Tibial artery (tissue), 4 donors: ENCODE results near the gene SV2A.

Experiments used
- DNase-seq, 2 donors: peaks; one replicate each; pipeline ENCODE4 v3.0.0-alpha.2; 2019
- H3K27ac ChIP-seq, 2 donors: fragments of 200-600 bp; sonication (generic) in 1 of 2; 1 replicate in 1 of 2; 2 replicates in 1 of 2; pipeline ENCODE4 v1.5.1; 2018 to 2019; ENCODE audit warnings: mild to moderate bottlenecking in 1 of 2
- H3K27me3 ChIP-seq, 2 donors: fragments of 200-600 bp; sonication (generic) in 1 of 2; one replicate each; pipeline versions ENCODE4 v1.5.1 to v1.6.0; 2016 to 2019
- H3K36me3 ChIP-seq, 3 donors: fragments of 200-600 bp; sonication (generic) in 2 of 3; one replicate each; pipeline ENCODE4 v1.5.1; 2016 to 2019; ENCODE audit warnings: mild to moderate bottlenecking in 2 of 3
- H3K4me1 ChIP-seq, 4 donors: fragments of 200-600 bp; sonication (generic) in 2 of 4; 1 replicate in 3 of 4; 2 replicates in 1 of 4; pipeline ENCODE4 v1.5.1; 2016 to 2019
- H3K4me3 ChIP-seq, 2 donors: fragments of 200-600 bp; sonication (generic) in 1 of 2; 1 replicate in 1 of 2; 2 replicates in 1 of 2; pipeline ENCODE4 v1.5.1; 2018 to 2019; ENCODE audit warnings: mild to moderate bottlenecking in 2 of 2
- H3K9me3 ChIP-seq, 3 donors: fragments of 200-600 bp; sonication (generic) in 1 of 3; one replicate each; pipeline ENCODE4 v1.5.1; 2016 to 2019
- intact Hi-C: fragments of 100-400 bp; cut with DNase I; formaldehyde crosslinking; loops from one replicate; pipeline ENCODE4 v1.15.0; 2023; ENCODE audit warnings: low total_unique reads
- TF ChIP-seq, protein P1 (sequence below), 2 experiments: fragments of 200-600 bp in 1 of 2; fragments of 450-650 bp in 1 of 2; IDR thresholded peaks; one replicate each; pipeline ENCODE4 v1.5.1; 2017 to 2019; ENCODE audit warnings: antibody characterized with exemption in 2 of 2, mild to moderate bottlenecking in 1 of 2, moderate library complexity in 1 of 2

The SV2A gene

DNA sequence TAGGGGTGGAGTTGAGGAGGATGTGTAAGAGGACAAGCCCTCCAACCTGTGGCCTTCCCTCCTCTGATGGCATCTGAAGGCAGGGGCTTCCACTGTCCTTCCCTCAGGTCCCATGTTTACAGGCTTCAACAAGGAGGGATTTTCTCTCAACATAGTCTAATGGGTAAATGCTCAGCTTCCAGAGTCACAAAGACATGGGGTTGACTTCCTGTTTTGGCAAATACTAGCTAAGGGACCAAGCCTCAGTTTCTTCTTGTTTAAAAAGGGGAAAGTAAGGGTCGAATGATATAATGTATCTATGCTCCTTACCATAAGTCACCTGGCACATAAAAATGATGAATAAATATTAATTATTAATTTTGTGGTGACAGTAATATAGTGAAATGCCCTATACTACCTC, 3.1 kb downstream of the SV2A start:
- intact Hi-C loops, result no loop called here
- TF ChIP-seq, protein P1, sequence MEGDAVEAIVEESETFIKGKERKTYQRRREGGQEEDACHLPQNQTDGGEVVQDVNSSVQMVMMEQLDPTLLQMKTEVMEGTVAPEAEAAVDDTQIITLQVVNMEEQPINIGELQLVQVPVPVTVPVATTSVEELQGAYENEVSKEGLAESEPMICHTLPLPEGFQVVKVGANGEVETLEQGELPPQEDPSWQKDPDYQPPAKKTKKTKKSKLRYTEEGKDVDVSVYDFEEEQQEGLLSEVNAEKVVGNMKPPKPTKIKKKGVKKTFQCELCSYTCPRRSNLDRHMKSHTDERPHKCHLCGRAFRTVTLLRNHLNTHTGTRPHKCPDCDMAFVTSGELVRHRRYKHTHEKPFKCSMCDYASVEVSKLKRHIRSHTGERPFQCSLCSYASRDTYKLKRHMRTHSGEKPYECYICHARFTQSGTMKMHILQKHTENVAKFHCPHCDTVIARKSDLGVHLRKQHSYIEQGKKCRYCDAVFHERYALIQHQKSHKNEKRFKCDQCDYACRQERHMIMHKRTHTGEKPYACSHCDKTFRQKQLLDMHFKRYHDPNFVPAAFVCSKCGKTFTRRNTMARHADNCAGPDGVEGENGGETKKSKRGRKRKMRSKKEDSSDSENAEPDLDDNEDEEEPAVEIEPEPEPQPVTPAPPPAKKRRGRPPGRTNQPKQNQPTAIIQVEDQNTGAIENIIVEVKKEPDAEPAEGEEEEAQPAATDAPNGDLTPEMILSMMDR (IDR thresholded peaks at IDR 0.05), result no peak
- H3K9me3 ChIP-seq, result no peaks in the 10 kb centered on the region
- no peak overlapping the region for H3K4me3 ChIP-seq
- H3K36me3 ChIP-seq, result peaks cover 5 to 43% (median 31%) of the 10 kb centered on the region in 3 donors
- no peak overlapping the region for H3K27ac ChIP-seq
- H3K27me3 ChIP-seq, result no peaks in the 10 kb centered on the region
- peaks cover 0 to 28% (median 21%) of the 10 kb centered on the region in 4 donors for H3K4me1 ChIP-seq
- no peak for DNase-seq

DNA sequence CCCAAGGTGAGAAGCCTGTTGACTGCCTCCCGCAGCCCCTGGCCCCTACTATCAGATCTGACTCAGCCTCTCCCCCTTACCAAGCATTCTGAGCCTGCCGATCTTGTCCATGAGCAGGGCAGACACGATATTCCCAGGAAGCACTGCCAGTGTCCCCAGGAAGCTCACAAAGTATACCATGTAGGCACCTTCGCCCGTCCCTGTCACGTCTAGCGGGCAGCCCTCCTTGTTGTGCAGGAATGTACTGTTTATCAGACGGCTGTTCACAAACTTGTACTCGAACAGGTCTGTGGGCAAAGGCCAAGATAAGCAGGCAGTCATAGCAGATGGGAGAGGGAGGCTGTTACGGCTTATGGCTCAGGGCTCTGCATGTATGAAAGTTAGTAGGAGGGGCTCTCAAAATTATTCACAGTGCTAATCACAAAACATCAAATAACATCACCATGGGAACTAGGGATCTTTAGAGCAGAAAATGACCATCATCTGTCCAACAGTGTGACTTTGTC, 11.0 kb downstream of the SV2A start:
- H3K36me3 ChIP-seq, result peaks cover 14 to 71% (median 48%) of the 10 kb centered on the region in 3 donors
- no peak for DNase-seq

GRCh38 chr1:149903836-149904491, 13.7 kb downstream of the SV2A start:
- Histone ChIP-seq H3K36me3 (peaks cover 10 to 44% (median 21%) of the 10 kb centered on the region in 3 donors), H3K27me3 (no peaks in the 10 kb centered on the region), H3K4me3 (no peak overlapping the region), H3K27ac (no peak overlapping the region), H3K4me1 (peaks cover 0 to 14% (median 5%) of the 10 kb centered on the region in 4 donors), H3K9me3 (no peaks in the 10 kb centered on the region)
- TF ChIP-seq, protein P1 (IDR thresholded peaks at IDR 0.05), result no peak
- intact Hi-C loops, result no loop called here
- DNase-seq, result no peak

More for the DNA sequence above, 11.0 kb downstream of the SV2A start:
- no peak overlapping the region for H3K4me3 ChIP-seq
- no peak overlapping the region for H3K27ac ChIP-seq
- intact Hi-C loops, result no loop called here
- no peaks in the 10 kb centered on the region for H3K4me1 ChIP-seq
- H3K9me3 ChIP-seq, result no peaks in the 10 kb centered on the region
- TF ChIP-seq, protein P1 (IDR thresholded peaks at IDR 0.05), result no peak
- no peaks in the 10 kb centered on the region for H3K27me3 ChIP-seq

- intact Hi-C loops, result no loop called here
- TF ChIP-seq, protein P1 (IDR thresholded peaks at IDR 0.05), result peak in 1 of 2 experiments; percentile 22
These were observed 18.0 kb downstream of the SV2A start, which contains the start of gene BOLA1 for GRCh38 chr1:149899460-149900284. Gene BOLA1 (plus strand): TSS chr1:149899568. CDS start chr1:149900060, 492 bp downstream.

GRCh38 chr1:149896575-149896974, 21.1 kb downstream of the SV2A start:
- H3K36me3 ChIP-seq, result no peaks in the 10 kb centered on the region
- intact Hi-C loops, result no loop called here

More at GRCh38 chr1:149899460-149900284, 18.0 kb downstream of the SV2A start, which contains the start of gene BOLA1:
- peak within 1 kb of the TSS; percentile 61 to 64 for H3K4me3 ChIP-seq
- peak; percentile 92 to 96 for DNase-seq
- H3K36me3 ChIP-seq, result peaks cover 0 to 7% (median 0%) of the 10 kb centered on the region in 3 donors
- no peaks in the 10 kb centered on the region for H3K9me3 ChIP-seq
- H3K4me1 ChIP-seq, result peaks cover 0 to 14% (median 5%) of the 10 kb centered on the region in 4 donors
- no peaks in the 10 kb centered on the region for H3K27me3 ChIP-seq
- peak within 1 kb of the TSS; percentile 87 to 91 for H3K27ac ChIP-seq

More at GRCh38 chr1:149896575-149896974, 21.1 kb downstream of the SV2A start:
- H3K4me3 ChIP-seq, result no peak overlapping the region
- no peaks in the 10 kb centered on the region for H3K9me3 ChIP-seq
- TF ChIP-seq, protein P1 (IDR thresholded peaks at IDR 0.05), result no peak
- no peaks in the 10 kb centered on the region for H3K27me3 ChIP-seq
- H3K27ac ChIP-seq, result no peak overlapping the region
- DNase-seq, result no peak
- peaks cover 0 to 14% (median 5%) of the 10 kb centered on the region in 4 donors for H3K4me1 ChIP-seq
